ENCODE data around the gene MUC6.

DNA sequence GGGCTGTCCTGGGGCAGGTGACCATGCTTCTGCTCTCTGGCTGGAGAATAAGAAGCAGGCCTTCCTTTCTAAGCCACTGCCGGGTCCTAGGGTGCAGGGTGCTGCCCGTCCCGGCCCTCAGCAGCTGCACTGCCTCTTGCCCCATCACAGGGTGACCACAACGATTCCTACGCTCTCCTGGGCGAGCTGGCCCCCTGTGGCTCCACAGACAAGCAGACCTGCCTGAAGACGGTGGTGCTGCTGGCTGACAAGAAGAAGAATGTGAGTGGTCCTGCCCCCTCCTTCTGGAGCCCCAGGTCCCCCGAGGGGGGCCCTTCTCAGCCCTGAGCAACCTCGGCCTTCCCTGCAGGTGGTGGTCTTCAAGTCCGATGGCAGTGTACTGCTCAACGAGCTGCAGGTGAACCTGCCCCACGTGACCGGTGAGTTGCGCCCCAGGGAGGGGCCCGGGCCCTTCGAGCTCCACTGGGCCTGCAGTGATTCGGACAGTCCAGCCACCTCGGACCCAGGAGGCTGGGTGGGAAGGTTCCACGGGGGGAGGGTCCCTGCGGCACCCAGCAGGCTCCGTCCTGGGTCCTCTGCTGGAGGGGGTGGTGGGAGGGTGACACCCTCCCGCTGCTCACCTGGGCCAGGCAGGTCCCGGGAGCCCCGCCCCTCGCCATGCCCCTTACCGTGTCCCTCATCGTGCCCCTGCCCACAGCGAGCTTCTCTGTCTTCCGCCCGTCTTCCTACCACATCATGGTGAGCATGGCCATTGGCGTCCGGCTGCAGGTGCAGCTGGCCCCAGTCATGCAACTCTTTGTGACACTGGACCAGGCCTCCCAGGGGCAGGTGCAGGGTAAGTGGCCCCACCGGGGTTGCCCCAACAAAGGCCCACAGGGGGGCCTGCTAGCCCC lies 46.5 kb upstream of the MUC6 start:
- TF ChIP-seq, protein P1, sequence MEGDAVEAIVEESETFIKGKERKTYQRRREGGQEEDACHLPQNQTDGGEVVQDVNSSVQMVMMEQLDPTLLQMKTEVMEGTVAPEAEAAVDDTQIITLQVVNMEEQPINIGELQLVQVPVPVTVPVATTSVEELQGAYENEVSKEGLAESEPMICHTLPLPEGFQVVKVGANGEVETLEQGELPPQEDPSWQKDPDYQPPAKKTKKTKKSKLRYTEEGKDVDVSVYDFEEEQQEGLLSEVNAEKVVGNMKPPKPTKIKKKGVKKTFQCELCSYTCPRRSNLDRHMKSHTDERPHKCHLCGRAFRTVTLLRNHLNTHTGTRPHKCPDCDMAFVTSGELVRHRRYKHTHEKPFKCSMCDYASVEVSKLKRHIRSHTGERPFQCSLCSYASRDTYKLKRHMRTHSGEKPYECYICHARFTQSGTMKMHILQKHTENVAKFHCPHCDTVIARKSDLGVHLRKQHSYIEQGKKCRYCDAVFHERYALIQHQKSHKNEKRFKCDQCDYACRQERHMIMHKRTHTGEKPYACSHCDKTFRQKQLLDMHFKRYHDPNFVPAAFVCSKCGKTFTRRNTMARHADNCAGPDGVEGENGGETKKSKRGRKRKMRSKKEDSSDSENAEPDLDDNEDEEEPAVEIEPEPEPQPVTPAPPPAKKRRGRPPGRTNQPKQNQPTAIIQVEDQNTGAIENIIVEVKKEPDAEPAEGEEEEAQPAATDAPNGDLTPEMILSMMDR (IDR thresholded peaks at IDR 0.05) = no peak
- TF ChIP-seq POLR2A (IDR thresholded peaks at IDR 0.05; ENCODE audit: low read depth) (no peak), EP300 (IDR thresholded peaks at IDR 0.05) (no peak)
